Left ventricle myocardium inferior (tissue), 1 donor: ENCODE data around the gene ADAMTS15. TPM values are rescaled to one million over a fixed set of nuclear protein-coding genes. Genes with fewer than 3 reads are reported as not detected.

Experiments
- DNase-seq: peaks from one replicate; pipeline ENCODE4 v3.0.0-alpha.2; 2020
- H3K27ac ChIP-seq: fragments of 200-600 bp; replicated peaks from 2 replicates; pipeline ENCODE4 v1.8.0; 2021
- H3K27me3 ChIP-seq: fragments of 200-600 bp; 2 replicates; pipeline ENCODE4 v1.8.0; 2021; ENCODE audit warnings: low read depth
- H3K36me3 ChIP-seq: fragments of 200-600 bp; 2 replicates; pipeline ENCODE4 v1.8.0; 2021
- H3K4me1 ChIP-seq: fragments of 200-600 bp; 2 replicates; pipeline ENCODE4 v1.8.0; 2021
- H3K4me3 ChIP-seq: fragments of 200-600 bp; 2 replicates; pipeline ENCODE4 v1.8.0; 2021; ENCODE audit warnings: mild to moderate bottlenecking, moderate library complexity
- H3K9me3 ChIP-seq: fragments of 200-600 bp; replicated peaks from 2 replicates; pipeline ENCODE4 v1.8.0; 2021
- intact Hi-C: fragments of 100-400 bp; cut with micrococcal nuclease; formaldehyde crosslinking; loops from one replicate; pipeline ENCODE4 v1.11.0; 2022
- total RNA-seq: library from RNA; stranded (reverse); fragmentation: NEBNext Ultra II Directional; extraction: Animal tissue kit (Norgen Biotek cat#: 25700); gene quantifications from one replicate; pipeline ENCODE4 v1.2.1, GENCODE V29; 2021
- TF ChIP-seq, protein P1 (sequence below): fragments of 200-600 bp; IDR thresholded peaks from 2 replicates; pipeline ENCODE4 v1.8.0; 2021; ENCODE audit warnings: antibody characterized with exemption, mild to moderate bottlenecking, borderline replicate concordance
- donor health status: DM: no; HTN: yes; CAD: no; lungs with severe emphysema.

The ADAMTS15 gene
- total RNA-seq, 1 donor from 2014 or later, result 22.9 TPM

DNA sequence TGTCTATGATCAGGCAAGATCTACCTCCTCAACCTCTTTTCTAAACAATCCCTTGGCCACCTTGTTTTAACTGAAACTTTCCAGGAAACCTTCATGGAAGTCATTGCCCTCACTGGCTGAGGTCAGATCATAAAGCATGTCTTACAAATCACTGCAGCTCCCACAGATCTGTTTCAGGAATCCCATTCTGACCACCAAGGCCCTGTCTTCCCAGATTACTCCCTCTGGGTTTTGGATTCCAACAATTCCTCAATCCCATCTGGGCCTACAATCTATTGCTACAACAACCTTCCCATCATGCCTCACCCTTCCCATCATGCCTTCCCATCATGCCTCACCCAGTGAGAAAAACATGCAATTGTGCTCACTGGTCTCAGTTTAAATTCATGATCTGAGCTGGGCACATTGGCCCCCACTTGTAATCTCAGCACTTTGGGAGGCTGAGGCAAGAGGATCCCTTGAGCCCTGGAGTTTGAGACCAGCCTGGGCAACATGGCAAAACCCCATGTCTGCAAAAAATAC is 15.9 kb downstream of the ADAMTS15 start:
- Histone ChIP-seq H3K27me3 (no peaks in the 10 kb centered on the region), H3K9me3 (no peaks in the 10 kb centered on the region), H3K36me3 (peaks cover 84% of the 10 kb centered on the region), H3K27ac (no peak overlapping the region), H3K4me3 (no peak overlapping the region), H3K4me1 (peaks cover 24% of the 10 kb centered on the region)
- no peak for DNase-seq
- TF ChIP-seq, protein P1, sequence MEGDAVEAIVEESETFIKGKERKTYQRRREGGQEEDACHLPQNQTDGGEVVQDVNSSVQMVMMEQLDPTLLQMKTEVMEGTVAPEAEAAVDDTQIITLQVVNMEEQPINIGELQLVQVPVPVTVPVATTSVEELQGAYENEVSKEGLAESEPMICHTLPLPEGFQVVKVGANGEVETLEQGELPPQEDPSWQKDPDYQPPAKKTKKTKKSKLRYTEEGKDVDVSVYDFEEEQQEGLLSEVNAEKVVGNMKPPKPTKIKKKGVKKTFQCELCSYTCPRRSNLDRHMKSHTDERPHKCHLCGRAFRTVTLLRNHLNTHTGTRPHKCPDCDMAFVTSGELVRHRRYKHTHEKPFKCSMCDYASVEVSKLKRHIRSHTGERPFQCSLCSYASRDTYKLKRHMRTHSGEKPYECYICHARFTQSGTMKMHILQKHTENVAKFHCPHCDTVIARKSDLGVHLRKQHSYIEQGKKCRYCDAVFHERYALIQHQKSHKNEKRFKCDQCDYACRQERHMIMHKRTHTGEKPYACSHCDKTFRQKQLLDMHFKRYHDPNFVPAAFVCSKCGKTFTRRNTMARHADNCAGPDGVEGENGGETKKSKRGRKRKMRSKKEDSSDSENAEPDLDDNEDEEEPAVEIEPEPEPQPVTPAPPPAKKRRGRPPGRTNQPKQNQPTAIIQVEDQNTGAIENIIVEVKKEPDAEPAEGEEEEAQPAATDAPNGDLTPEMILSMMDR, result no peak
- intact Hi-C loops, result no loop called here

DNA sequence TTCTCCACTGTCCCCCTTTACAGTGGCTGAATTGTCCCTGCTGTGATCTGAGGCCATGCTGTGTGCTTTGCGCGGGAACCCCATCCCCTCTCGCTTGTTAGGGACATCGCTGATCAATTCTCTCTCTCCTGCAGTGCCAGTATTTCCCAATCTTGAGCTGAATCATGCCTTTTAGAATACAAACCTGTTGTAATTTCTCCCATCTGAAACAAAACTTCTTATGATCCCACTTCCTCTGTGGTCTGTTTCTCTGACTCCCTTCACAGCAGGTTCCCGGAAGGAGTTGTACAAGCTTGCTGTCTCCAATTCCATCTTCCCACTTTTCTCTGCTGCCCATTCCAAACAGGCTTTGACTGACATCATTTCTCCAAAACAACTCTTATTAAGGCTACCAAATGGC is 16.8 kb downstream of the ADAMTS15 start:
- TF ChIP-seq, protein P1, result no peak
- H3K4me3 ChIP-seq, result no peak overlapping the region
- no peak overlapping the region for H3K27ac ChIP-seq
- H3K4me1 ChIP-seq, result peaks cover 15% of the 10 kb centered on the region
- intact Hi-C loops, result no loop called here
- H3K27me3 ChIP-seq, result no peaks in the 10 kb centered on the region
- no peak for DNase-seq
- peaks cover 87% of the 10 kb centered on the region for H3K36me3 ChIP-seq
- H3K9me3 ChIP-seq, result no peaks in the 10 kb centered on the region

DNA sequence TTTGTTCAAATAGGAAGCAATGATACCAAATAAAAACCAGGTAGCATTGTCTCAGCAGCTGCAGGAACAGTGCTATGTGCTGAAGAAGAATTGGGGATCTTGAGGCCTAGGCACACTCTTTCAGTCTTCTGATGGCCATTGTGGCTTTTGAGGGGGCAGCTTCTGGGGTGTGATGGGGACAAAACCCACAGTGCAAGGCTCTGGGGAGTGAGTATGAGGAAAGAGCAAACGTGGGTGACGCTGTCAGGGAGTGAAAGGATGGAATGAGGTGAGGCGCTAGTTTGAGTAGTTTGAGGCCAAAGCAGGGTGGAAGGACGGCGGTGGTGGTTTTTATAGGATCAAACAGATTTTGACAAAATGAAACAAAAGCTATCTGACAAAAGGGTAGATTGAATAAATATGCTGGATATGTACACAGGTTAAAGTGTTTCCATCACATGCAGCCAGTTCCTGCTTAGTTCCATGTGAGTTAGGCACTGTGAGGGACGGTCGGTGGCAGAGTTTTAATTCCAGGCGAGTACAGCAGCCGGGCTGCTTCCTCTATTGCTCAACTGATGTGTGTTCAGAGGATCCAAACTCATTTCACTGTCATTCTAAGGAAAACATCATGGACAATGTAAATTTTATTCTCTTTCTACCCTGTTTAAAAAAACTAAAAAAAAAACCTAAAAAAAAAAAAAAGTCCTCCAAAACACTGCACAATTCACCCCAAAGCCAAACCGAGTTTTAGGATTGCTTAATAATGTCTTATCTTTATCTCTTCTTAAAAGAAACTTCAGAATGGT is 18.9 kb downstream of the ADAMTS15 start:
- H3K27ac ChIP-seq, result no peak overlapping the region

DNA sequence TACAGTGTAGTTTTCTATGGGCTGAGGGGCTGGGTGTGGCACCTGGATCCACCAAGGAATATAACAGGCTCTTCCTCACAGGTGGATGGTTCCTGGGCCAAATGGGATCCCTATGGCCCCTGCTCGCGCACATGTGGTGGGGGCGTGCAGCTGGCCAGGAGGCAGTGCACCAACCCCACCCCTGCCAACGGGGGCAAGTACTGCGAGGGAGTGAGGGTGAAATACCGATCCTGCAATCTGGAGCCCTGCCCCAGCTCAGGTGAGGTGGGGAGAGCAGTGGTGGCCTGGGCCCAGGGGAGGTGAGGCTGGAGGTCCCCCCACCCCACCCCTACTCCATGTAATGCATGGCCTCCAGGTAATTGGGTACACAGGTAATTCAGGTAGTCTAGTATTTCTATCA is 20.7 kb downstream of the ADAMTS15 start:
- Histone ChIP-seq H3K9me3 (no peaks in the 10 kb centered on the region), H3K27ac (no peak overlapping the region), H3K4me3 (no peak overlapping the region), H3K36me3 (peaks cover 93% of the 10 kb centered on the region), H3K27me3 (no peaks in the 10 kb centered on the region), H3K4me1 (no peaks in the 10 kb centered on the region)
- TF ChIP-seq, protein P1, result no peak
- intact Hi-C loops, result no loop called here
- DNase-seq, result no peak

More for the DNA sequence above, 18.9 kb downstream of the ADAMTS15 start:
- intact Hi-C loops, result no loop called here
- Histone ChIP-seq H3K27me3 (no peaks in the 10 kb centered on the region), H3K4me3 (no peak overlapping the region), H3K36me3 (peaks cover 95% of the 10 kb centered on the region), H3K4me1 (no peaks in the 10 kb centered on the region), H3K9me3 (no peaks in the 10 kb centered on the region)
- no peak for DNase-seq
- TF ChIP-seq, protein P1, result no peak

DNA sequence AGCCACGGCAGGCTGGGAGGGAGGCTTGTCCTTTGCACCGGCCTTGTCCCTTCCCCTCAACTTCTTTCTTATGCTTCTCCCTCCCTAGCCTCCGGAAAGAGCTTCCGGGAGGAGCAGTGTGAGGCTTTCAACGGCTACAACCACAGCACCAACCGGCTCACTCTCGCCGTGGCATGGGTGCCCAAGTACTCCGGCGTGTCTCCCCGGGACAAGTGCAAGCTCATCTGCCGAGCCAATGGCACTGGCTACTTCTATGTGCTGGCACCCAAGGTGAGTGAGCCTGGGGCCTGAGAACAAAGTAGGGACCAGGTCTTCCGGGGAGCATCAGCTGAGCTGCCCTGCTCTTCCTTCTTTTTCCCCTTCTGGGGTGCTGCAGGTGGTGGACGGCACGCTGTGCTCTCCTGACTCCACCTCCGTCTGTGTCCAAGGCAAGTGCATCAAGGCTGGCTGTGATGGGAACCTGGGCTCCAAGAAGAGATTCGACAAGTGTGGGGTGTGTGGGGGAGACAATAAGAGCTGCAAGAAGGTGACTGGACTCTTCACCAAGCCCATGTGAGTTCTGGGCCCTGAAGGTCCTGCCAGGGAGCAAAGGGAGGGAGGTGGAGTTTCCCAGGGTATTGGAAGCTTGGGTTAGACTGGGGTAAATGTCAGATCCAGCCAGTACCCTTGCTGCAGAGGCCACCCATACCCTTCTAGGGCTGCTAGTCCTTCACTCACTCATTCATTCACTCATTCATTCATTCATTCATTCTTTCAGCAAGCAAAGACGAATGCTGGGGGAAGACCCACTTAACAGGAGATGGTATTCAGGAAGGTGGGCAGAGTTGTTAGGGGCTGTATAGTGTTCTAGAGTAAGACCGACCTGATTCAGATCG is 22.6 kb downstream of the ADAMTS15 start:
- Histone ChIP-seq H3K4me1 (peaks cover 16% of the 10 kb centered on the region), H3K27me3 (no peaks in the 10 kb centered on the region), H3K9me3 (no peaks in the 10 kb centered on the region), H3K4me3 (no peak overlapping the region), H3K27ac (peak overlapping the region; percentile 55), H3K36me3 (peaks cover 88% of the 10 kb centered on the region)
- DNase-seq, result no peak
- TF ChIP-seq, protein P1, result no peak
- intact Hi-C loops, result no loop called here
